ENCODE measurements around the gene NCAM2.
"Not testable (repeated sequence)": the region's sequence is repeated elsewhere in the genome, so short reads cannot be mapped to it uniquely, and the experiment has no call there.

NCAM2 gene

DNA sequence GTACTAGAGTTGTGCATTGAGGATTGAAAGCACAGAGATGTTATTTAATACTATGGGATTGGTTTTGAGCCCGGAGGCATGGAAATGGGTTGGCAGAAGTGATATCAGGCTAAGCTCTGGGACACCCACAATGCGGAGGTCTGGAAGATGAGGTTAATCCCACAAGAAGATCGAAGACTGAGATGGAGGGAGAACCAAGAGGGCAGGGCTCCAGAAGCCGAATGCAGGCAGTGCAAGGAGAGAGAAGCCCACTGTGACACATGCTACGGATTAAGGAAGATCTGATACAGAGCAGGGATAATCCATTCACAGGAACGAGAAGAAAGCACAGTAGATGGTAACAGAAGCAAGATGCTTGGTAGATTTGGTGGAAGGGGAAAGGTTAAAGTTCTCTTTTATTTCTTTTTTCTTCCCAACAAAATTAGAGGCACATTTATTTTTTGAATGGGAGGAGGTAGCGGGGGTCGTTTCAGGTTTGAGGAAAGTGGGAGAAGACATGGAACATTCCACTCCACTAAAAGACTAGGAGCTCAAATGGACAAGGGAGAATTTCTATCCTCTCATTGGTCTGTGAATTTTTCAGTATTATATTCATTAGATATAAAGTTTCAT lies 113.2 kb downstream of the NCAM2 start:
- DNase-seq: no peak

DNA sequence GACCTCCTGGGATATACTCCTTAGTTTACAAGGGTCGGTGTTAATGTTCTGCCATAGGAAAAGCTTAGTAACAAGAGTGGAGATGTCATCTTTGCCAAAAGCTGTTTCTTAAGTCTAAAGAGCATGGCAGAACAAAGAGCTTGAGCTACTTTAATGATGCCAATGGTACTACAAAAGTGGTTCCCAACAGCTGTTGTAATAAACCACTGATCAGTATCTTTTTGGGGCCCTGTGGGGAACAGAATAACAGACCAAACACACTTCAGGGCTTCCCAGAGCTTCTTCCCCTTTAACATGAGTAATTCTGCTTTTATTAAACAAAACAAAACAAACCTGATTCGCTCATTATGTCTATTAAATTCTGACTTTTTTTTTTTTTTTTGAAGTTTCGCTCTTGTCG lies 116.3 kb downstream of the NCAM2 start:
- no peak for DNase-seq

DNA sequence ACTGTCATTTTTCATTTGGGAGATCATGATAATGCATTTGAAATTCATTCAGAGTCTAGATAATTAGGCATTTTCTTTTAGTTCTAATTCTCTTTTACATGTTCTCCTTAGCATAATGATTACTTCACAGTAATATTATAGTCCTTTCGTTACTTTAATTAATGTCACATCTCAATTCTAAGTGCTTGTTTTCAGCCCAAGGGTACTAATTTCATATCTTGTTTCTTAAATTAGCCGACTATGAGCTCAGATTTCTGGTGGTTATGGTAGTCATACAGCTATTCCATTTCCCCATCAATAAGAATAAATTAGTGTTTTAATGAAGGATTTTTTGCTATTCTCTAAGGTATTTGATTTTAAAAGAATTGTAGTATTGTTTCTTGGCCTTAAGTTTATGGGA lies 120.9 kb downstream of the NCAM2 start:
- DNase-seq: no peak

DNA sequence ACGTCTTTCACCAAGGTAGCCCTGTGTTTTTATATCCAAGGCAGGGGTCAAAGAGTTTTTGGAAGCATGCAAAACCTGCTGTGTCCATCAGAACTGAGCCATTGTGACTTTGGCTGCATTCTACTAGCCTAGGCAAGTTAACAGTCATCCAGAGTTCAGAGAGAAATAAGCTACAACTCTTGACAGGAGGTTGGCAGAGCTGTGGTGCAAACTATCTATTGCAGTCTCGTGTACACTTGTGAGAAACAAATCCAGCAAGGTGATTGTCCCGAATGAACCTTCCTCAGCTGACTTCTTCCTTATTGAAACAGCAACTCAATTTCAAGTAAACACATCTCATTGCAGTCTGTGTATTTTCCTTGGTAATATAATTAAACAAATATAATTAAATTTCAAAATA lies 124.5 kb downstream of the NCAM2 start:
- DNase-seq: no peak

DNA sequence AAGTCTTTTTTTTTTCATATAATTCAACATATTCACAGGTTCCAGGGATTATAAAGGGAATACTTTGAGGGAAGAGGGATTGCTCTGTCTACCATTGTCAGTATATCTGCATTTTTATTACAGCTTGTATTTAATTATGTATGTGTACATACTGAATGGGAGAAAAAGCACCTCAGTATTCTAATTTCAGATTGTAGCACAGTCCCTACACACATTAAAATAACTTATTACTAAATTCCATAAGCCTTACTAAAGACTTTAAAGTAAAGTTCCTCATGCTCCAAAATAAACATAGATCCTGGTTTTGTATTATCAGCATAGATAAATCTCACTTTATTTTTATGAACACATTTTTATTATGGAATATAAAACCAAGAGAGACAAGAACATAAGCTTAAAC lies 134.2 kb downstream of the NCAM2 start:
- no peak for DNase-seq

DNA sequence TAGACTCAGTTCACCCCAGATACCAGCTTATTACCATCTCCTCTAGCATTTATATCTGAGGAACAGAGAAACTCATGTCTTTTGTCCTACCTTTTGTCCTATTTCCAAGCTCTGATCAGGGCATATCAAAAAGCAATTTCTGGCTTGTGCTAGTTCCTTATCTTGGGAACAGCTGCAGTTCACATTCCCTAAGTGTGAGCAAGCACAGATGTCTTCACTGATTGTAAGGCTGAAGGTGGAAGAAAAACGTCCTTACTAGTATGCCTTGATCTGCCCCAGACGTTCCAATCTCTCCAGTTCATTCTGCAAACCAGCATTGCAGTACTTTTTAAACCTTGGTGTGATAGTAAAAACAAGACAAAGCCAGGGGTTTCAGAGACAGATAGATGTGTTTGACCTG lies 139.8 kb downstream of the NCAM2 start:
- no peak for DNase-seq

DNA sequence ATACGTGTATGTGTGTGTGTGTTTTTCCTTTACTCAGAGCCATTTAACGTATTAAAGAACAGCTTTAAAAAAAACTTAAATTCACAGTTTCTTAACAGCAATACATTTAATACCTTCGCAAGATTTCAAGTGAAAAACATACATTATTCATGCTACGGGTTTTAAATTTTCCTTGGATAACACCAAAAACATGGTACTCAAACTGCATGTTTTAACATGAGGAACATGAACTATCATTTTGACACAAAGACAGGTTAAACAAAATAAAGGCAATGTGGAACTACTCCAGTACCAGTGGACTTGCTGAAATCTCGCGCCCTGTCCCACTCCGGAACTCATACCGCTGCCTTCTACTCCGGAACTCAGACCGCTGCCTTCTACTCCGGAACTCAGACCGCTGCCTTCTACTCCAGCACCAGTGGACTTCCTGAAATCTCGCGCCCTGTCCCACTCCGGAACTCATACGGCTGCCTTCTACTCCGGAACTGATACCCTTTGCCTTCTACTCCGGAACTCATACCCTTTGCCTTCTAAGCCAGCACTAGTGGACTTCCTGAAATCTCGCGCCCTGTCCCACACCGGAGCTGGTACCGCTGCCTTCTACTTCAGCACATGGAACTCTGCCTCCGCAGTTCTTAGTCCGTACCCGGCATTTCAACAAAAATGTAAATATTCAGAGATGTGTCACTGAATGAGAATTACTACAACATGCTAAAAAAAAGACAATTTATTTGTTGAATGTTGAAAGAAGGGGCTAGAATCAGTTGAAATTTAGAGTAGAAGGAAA lies 148.6 kb downstream of the NCAM2 start:
- DNase-seq: no peak

DNA sequence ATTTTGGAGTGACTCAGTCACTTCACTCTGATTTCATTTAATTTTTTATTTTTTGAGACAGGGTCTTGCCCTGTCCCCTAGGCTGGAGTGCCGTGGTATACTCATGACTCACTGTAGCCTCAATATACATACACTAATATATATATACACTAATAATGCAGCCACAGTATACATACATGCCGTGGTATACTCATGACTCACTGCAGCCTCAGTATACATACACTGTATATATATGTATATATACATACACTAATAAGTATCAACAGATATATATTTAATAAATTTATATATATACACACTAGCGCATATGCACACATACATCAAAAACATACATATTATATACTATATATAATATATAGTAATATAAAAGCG lies 149.2 kb downstream of the NCAM2 start:
- DNase-seq: no peak

DNA sequence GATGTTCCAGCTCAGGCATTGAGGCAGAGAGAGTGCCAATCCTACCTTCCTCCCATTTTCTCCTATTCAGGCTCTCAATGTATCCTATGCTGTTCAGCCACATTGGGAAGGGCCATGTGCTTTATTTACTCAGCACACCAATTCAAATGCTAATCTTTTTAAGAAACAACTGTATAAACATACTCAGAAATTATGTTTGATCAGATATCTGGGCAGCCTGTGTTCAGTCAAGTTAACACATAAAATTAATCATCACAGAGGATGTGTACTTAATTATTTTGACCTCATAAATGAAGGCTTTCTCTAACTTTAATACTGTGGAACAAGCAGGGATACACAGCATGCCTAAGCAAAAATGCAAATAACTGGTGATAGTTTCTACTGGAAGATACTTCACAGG lies 149.8 kb downstream of the NCAM2 start:
- peak; percentile 37 for DNase-seq

DNA sequence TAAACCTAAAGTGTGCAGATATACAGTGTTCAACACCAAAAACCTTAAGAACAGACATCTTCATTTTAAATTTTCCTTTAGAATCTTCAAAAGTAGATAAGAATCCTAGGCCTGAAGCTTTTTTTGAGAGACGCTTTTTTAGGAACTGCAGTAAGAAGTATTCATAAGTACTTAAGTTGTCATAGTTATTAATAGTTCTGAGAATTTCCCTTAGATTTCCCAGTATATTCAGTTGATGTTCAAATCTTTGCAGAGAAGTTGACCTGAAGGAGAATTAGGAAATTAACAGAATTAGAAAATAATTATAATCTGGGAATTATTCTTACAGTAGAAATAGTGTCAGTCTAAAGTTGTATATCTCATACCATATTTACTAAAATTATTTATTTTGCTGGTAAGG lies 150.3 kb downstream of the NCAM2 start:
- DNase-seq: no peak

DNA sequence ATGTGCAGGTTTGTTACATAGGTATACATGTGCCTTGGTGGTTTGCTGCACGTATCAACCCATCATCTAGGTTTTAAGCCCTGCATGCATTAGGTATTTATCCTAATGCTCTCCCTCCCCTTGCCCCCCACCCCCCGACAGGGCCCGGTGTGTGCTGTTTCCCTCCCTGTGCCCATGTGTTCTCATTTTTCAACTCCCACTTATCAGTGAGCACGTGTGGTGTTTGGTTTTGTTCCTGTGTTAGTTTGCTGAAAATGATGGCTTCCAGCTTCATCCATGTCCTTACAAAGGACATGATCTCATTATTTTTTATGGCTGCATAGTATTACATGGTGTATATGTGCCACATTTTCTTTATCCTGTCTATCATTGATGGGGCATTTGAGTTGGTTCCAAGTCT lies 151.2 kb downstream of the NCAM2 start:
- DNase-seq: not testable (repeated sequence)

DNA sequence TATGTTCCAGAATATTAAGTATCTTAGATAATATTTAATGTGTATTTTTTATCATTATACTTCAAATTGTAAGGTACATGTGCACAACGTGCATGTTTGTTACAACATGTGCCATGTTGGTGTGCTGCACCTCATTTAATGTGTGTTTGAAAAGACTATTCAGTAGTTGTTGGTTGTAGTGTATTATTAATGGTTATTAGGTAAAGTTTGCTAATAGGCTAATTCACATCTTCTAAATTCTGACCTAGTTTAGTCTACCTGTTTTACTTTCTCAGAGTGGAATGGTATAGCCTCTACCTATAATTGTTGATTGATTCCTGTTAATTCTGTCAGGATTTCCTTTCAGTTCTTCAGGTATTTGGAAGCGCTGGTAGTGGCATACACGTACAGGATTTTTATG lies 153.0 kb downstream of the NCAM2 start:
- no peak for DNase-seq

DNA sequence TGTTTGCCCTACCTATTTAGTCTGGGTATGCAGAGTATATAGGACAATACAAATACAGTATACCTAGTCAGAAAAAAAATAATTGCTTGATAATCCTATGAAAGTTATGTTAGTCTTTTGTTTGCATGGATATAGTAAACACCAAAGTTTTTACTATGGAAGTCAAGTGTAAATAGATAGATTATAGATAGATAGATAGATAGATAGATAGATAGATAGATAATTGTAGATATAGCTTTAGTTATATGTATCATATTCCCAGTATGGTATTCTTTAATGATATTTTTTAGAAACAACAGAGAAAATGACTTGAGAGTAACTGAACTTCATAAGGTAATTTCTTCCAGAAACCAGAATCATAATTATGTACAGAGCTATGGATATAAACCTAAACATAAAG lies 158.2 kb downstream of the NCAM2 start:
- DNase-seq: no peak

DNA sequence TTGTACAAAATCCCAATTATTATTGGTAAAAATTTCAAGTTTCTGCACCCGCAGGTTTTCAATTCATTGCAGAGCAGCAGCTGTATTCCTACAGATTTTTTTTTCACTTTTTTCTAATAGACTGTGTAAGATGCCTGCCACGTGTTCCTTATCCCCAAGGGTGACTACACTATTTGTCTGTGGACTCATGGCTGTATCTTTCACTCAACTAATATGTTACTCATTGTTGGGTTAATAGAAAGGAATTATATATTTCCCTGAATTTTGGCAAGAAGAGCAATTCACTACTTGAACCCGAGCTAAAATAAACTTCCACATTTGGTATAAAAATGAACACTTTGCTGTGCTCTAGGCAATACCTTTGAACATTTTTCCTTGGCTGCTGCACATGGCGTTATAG lies 158.7 kb downstream of the NCAM2 start:
- DNase-seq: no peak

DNA sequence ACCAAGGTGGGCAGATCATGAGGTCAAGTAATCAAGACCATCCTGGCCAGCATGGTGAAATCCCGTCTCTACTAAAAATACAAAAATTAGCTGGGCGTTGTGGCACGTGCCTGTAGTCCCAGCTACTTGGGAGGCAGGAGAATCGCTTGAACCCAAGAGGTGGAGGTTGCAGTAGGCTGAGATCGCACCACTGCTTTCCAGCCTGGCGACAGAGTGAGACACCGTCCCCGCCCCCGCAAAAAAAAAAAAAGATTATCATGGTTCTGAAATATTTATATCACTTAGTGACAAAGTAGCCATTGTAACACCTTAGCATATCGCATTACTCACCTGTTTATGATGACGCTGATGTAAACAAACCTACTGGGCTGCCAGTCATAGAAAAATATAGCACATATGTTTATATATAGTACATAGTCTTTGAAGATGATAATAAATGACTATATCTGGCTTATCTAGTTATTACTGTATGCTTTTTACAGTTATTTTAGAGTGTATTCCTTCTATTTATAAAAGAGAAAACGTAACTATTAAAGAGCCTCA lies 160.2 kb downstream of the NCAM2 start:
- no peak for DNase-seq

DNA sequence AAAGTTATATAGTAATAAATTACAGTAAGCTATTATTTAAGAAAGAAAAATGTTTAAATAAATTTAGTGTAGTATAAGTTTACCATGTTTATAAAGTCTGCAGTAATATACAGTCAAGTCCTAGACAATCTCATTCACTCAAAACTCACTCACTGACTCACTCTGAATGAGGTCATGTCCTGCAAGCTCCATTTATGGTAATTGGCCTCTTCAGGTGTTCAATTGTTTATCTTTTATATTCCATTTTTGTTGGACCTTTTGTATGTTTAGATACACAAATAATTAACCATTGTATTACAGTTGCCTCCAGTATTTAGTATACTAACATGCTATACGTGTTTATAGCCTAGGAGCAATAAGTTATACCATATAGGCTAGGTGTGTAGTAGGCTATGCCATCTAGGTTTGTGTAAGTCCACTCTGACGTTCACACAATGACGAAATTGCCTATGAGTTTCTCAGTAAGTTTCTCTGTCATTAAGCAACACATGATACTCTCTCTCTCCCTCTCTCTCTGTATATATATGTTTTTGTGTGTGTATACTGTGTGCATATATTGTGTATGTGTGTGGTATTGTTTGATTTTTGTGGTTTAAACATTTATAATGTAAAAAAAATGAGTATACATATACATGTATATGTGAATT lies 161.2 kb downstream of the NCAM2 start:
- no peak for DNase-seq

DNA sequence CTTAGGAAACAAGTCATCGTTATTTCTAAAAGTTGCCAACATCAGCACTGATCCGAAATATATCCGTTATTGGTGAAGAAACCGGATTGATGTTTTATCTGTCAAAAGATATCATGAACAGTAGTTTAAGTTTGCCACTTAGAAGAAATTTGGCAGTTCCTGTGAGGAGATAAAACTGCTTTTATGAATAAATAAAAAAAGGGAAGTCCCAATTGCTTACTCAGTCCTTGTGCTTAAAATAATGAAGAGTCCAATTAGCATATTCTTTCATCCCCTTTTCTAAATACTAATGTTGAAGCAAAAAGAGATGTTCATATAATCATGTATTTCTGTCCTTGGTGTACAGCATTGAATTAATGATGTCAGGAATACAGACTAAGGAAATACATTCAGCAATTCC lies 164.6 kb downstream of the NCAM2 start:
- DNase-seq: no peak

DNA sequence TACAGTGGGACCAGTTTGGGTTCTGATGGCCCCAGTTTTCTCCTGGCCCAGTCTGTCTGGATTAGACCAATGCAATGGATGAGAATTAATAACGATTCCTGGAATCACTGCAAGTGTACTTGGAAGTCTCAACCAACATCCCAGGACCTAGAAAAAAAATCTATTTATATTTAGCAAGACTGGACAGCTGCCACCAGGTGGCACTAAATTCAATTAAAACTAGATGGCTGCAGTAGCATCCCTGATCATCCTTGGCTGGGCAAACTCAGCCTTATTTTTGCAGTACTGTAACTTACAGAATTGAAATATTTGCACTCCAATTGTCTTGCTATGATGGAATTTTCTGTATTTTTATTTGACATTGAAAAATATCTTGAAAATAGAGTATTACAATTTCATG lies 165.7 kb downstream of the NCAM2 start:
- DNase-seq: peak; percentile 28

DNA sequence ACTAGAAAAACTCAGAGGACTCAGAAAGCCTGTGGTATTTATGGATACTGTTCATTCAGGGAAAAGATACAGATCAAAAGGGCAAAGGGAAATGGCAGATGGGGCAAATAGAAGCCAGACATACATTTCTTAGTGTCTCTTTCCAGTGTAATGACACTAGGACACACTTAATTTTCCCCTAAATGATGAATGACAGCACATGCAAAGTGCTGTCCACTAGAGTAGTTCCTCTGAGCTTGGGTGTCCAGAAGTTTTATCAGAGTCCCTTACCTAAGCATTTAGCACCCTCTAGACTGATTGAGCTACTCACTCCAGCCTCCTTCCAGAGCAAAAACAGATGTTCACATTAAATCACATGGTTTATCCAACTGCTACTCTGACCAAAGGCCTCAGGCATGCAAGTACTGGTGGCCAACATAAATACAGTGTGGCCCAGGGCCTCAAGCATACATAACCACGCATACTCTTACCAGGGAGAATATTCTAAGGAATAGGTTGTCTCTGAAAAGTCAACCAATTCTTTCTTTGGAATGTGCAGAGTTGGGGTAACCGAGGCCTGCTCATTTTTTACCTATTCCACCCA lies 166.9 kb downstream of the NCAM2 start:
- DNase-seq: no peak

DNA sequence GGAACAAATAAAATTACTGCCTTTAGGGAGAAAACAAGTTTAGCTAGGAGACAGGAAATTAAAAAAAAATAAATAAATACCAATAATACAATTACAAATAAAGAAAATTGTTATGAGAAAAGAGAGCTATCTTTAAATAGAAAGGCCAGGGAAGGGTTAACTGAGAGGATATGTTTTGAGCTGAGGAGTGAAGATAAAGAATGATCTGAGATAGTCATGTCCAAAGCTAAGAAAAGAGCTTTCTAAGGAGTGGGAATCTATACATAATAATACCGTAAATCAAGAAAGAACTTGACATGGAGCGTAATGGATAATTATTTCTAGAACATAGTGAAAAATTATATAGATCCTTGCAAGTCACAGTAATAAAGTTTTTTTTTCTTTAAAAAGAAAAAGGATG lies 176.5 kb downstream of the NCAM2 start:
- DNase-seq: no peak

DNA sequence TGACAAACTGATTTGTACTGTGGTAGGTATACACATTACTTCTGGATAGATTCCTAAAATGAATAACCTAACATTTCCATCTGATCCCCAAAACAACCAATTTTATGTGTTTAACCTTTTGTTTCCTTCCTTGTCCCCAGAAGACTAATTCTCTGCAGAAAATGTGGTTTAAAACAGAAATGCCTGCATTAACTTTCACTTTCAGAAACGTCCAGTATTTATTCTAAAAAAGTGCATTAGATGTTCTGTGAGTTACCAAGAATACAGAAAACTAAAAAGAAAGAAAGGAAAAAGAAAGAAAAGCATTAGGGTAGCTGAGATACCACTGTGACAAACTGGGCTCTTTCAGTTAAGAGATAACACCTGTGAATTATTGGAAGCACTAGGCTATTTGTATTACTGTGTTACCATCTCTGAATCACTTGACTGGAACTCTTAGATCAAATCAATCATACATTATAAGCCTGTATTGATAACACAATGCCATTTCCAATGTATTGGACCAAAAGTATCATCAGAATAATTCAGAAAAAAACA lies 177.7 kb downstream of the NCAM2 start:
- no peak for DNase-seq

DNA sequence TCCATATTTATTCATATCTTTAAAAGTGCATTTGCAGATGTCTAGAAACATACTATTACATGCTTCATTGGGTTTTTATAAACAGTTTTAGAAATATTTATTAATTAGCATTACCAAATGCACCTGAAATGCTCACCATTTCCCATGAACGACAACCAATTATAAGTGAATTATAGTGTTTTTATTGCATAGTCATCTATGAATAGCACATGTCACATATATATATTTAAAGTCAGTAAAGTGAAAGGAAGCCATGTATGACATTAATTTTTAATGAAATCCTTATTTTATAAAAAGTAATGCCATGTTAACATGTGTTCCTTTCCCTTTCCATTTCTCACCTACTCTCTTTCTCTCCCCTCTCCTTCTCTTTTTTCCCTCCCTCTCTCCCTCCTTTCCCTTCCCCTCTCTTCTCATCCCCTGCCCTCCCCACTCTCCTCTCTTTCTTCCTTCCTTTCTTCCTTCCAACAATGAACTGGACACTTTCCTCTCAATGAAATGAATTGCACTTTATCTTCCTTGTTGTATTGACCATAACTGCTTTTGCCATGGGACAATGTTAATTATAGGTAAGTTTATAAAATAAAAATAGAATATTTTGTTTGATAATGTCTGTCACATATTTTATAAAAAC lies 179.3 kb downstream of the NCAM2 start:
- no peak for DNase-seq

Measured in SHP77 treated with DMSO at 0.1 percent for 48 hours (cell line).